GM20000 (cell line): Measurements from ENCODE around the gene GSAP.

Source experiments
- DNase-seq: peaks from one replicate; pipeline ENCODE4 v3.0.0; 2012; ENCODE audit warnings: low spot score
- CTCF ChIP-seq: IDR thresholded peaks from 2 replicates; pipeline ENCODE4 v1.5.1; 2012; ENCODE audit warnings: mild to moderate bottlenecking, control low read depth; ENCODE audit errors: extremely low read depth, missing control alignments

The GSAP gene

GRCh38 chr7:77269360-77270093 lies 146.6 kb downstream of the GSAP start:
- peak; percentile 36 for DNase-seq
- TF ChIP-seq CTCF: no peak

- no peak for TF ChIP-seq CTCF
- DNase-seq: peak; percentile 65
Measured at GRCh38 chr7:77266291-77266794, 149.8 kb downstream of the GSAP start.

- no peak for TF ChIP-seq CTCF
Measured at GRCh38 chr7:77265666-77266065, 150.5 kb downstream of the GSAP start.

GRCh38 chr7:77262316-77262715 lies 153.8 kb downstream of the GSAP start:
- no peak for DNase-seq
- no peak for TF ChIP-seq CTCF

More at GRCh38 chr7:77265666-77266065, 150.5 kb downstream of the GSAP start:
- DNase-seq: no peak
